Measurements from ENCODE around the gene RBFOX1.

RBFOX1 gene

DNA sequence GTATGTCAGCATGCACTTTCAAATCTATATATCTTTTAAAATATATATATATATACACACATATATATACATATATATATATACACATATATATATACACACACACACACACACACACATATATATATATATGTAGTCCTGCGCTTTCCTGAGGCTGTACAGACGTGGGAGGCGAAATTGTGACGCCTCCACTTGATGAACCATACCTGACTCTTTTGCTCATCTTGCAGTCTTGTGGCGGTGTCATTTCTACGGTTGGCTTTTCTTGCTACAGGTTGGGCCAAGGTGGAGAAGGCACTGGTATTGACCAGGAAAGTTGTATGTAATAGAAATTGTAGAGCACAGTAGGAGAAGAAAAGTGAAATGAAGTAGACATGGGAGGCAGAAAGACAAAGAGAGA is 88.2 kb downstream of the RBFOX1 start:
- DNase-seq (ENCODE audit: low spot score): no peak

DNA sequence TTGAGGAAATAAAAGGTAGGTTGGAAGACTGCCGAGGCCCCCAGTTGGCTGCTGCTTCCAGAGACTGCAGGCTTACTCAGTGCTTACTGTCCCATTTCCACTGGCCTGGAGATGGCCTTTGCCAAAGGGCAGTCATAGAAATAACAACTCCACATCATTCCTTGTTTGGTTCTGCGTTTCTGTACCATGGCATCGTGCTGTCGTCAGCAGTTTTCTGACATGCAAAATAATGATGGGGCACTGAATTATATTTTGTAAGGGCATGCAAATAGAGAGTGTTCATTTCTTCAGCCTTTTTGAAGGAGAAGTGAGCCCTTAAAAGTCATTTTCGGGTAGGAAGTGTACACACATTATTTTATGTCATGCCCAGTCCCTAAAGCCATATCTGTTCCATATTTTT is 88.9 kb downstream of the RBFOX1 start:
- DNase-seq (ENCODE audit: low spot score): no peak

DNA sequence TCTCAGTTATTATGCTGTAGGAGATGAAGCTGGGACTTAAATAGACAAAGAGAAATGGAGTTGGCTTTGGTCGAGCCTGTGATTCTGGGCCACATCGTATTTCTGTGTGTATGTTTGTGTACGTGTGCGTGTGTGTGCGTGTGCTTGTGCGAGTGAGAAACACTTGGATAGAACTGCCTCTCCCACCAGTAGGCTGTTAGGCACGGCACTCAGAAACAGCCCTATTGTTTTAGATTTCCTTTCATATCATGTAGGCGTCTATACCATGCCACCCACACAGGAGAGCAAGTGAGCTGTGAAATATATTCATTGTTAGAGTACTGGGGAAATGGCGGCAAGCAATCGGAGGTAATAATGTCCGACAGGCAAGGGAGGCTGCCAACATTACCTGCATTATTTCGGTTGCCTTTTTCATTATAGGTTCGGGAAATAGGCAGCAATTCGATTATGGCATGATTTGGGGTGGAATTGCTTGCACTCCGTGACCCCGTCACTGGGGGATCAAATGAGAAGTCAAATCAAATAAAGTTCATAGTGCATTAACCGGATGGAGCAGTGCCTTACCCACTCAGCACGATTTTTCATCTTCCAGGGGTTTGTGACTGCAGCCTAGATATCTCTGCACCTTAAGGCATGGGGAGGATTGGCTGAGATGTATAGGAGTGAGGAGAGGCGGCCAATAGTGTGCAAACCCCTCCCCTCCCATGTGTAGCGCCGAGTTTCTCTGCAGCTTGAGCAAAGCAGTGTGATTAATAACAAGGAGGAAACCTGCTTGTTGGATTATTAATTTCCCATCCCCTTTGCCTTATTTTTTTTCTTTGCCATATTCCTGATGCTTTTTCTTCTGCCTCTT is 89.6 kb downstream of the RBFOX1 start:
- DNase-seq (ENCODE audit: low spot score): no peak

DNA sequence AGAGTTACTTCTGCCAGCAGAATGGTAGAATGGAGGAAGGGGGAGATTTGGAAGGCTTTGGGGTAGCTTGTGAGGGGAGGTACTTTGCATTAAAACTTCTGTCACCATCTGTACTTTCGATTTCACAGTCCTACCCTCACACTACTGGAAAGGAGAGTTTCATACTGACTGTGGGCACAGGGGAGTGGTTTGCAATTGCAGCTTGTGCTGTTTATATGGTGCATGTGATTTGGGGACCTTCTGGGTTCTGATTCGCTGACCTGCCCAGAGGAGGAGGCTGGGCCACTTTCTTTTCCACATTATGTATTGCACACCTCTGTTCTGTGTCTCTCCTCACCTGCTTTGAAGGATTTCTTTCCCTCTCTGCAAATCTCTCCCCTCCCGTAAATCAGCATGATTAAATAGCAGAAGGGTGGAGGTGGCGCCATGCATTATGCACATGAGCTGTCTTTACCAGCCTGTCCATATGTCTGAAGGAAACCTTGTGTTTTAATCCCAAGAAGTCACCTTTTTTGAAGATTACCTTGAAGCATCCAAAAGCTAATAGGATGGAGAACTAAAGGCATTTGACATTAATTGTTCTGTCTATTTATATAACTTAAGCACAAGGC is 90.9 kb downstream of the RBFOX1 start:
- no peak for DNase-seq (ENCODE audit: low spot score)

DNA sequence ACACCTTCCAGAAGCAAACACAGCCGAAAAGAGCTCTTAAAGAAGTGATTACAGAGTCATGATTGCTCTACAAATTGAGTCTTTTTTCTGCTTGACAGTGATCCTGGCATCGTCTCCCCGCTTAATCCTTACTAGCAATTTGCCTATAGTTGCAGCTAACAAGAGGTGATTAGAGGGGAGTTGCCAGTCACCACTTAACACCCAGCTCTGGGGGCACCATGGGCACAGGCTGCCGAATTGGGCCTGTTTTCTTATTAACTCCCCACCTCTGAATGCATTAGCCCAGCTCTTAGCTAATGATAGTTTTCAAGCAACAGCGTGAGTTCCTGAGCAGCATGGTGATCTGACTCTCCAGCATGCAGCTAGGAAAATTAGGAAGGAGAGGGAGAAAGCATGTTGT is 93.5 kb downstream of the RBFOX1 start:
- DNase-seq (ENCODE audit: low spot score): no peak

DNA sequence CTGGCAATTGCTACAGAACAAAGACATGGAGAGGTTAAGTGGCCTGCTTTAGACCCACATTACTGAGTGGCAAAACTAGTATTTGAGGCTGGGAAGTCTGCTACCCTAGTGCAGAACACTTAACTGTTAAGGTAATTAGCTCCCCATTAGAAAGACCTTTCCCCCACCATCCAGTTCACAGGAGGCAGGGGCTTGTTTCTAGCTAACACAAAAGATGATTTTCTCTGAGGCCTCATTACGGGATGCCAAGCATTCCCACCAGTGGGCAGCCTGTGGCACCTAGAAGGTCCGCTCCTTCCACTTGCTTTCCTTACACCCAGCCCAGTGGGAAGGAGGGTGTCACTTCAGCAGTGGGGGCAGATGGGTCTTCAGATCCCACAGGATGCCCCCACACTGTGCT is 99.1 kb downstream of the RBFOX1 start:
- DNase-seq (ENCODE audit: low spot score): no peak

DNA sequence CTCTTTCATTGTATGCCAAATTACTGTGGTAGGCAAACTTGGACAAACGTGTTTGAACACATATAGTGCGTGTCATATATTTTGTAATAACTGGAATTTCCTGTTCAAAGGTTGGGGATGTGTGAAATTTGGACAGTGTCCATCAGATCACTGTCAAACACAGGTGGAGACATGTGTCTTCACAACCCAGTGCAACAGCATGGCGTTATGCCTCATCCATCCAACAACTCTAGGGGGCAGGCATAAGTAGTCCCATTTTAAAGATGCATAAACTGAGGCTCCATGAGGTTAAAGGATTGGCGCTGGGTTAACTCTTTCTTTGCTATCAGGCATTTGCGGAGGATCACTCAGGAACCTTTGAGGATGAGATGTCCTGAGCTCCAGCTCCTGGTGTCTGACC is 103.7 kb downstream of the RBFOX1 start:
- DNase-seq (ENCODE audit: low spot score): no peak

DNA sequence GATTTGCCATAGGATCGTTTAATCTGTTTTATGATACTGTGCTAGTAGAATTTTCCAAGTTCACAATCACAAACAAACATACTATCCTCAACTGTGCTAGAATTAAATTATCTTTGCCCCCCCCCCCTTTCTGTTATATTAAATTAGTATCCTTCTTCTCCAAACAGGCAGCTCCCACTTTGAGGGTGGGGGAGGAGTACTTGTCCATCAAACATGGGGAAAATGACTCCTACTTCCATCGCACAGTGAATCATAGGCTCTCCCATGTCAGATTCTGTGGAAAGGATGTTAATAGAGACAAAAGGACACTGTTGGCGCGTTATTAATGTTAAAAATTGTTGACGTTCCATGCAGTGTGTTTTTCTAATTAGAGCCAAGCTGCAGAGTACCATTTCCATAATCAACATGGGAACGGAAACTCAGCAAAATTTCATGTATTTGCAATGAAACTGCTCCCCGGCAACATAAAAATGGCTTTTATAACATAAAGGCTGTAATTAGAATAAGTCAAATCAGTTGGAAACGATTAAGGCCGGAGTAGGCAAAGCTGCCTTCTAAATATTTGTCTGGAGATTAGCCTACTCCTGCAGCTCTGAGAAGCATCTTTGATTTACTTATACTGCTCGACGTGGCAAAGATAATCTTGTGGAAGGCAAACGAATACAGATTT is 104.6 kb downstream of the RBFOX1 start:
- no peak for DNase-seq (ENCODE audit: low spot score)

DNA sequence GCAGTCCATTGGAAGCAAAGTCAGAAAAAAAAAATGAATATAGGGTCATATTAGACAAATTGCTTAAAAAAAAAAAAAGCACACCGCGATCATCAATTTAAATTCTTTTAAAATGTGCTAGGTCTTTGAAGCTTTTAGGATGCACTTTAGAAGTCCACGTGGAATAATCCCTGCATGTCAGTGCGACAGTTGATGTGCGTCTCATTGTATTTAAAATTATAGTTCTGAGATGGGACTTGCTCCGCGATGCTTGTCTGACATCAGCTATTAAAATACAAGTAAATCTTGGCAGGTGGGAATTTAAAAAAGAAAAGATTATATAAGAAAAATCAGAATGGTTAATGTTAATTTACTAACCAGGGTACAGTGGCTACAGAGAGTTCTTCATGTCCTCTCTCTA is 105.2 kb downstream of the RBFOX1 start:
- no peak for DNase-seq (ENCODE audit: low spot score)

DNA sequence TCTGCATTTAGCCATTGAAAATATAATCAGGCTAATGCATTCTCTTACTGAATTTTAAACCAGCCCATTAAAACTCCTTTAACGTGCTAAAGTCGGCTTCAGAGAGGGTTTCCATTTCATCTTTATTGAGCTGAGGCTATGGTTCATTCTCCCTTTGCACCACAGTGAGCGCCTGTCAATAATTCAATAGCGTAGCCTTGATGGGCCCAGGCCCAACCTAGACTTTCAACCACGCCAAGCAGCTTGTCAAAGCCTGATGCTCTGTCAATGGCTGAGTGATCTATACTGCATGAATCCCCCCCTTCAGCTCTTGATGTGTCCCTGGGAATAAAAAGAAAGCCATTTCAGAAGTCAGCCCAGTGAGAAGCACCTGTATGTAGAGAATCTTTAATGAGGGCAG is 106.0 kb downstream of the RBFOX1 start:
- no peak for DNase-seq (ENCODE audit: low spot score)

DNA sequence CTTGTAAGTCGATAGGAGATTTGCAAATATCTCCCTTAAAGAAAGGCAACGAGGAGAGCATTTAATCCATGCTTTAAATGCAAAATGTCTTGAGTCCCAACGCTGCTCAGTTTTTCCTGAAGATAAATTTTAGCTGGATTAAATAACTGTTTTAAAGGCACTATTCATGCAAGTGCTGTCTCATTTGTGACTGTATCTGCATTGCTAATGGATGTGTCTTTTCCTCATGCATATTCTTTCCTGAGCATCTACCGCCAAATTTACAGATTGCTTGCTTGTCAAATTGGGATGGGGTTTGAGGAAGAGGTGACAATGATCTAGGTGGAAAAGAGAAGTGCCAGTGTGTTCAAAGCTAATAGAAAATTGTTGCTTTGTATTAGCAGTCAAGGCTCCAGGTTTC is 106.9 kb downstream of the RBFOX1 start:
- DNase-seq (ENCODE audit: low spot score): no peak

DNA sequence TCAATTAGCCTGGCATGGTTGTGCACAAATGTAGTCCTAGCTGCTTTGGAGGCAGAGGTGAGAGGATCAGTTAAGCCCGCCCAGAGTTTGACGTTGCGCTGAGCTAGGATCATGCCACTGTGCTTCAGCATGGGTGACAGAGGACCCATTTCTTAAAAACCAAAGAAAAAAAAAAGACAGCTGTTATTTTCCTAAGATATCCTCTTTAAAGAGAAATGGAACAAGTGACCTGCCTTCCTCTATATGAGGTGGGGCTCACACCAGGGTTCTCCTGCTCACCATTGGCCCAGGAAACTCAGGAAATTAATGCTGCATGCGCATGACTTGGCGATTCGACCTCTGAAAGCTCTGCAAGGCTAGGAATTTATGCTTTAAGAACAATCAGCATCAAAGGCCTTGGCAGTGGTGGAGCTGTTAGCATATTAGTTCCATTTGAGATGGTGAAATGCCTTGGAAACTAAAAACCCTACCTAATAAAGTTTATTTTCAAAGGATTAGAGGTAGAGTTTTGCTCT is 108.3 kb downstream of the RBFOX1 start:
- no peak for DNase-seq (ENCODE audit: low spot score)

DNA sequence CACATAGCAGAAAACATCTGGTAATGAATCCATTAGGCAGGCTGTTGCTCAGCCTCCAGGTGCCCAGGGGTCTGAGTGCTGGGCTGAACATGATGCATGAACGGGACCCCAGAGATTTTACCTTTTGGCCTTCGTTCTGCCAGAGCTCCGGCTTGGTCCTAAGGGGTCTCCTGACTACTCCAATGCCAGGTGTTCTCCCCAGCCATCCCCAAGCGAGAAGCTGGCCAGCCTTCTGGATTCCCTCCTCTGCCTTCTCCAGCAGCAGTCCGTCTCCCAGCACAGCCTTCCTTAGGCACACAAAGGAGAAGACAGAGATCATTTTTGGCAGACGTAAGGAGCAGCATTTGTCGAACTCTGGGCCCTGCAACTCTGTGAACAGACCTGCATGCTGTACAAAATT is 109.4 kb downstream of the RBFOX1 start:
- DNase-seq (ENCODE audit: low spot score): no peak

DNA sequence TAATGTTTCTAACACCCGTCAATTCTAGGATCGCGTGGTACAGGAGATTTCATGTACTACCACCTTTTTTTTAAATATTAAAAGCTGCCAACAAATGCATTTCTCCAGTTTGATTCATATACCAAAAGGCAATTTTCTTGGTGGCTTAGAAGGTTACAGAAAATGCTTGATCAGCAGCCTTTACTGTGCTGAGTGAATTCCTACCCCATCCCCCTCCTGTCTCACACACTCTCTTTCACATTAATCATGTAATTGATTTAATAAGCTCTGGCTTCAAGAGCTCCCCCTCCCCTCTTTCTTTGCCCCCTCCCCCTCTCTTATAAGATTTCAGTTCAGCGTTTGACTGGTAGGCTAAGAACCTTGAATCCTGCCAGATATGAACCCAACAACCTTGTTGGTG is 110.5 kb downstream of the RBFOX1 start:
- DNase-seq (ENCODE audit: low spot score): no peak

DNA sequence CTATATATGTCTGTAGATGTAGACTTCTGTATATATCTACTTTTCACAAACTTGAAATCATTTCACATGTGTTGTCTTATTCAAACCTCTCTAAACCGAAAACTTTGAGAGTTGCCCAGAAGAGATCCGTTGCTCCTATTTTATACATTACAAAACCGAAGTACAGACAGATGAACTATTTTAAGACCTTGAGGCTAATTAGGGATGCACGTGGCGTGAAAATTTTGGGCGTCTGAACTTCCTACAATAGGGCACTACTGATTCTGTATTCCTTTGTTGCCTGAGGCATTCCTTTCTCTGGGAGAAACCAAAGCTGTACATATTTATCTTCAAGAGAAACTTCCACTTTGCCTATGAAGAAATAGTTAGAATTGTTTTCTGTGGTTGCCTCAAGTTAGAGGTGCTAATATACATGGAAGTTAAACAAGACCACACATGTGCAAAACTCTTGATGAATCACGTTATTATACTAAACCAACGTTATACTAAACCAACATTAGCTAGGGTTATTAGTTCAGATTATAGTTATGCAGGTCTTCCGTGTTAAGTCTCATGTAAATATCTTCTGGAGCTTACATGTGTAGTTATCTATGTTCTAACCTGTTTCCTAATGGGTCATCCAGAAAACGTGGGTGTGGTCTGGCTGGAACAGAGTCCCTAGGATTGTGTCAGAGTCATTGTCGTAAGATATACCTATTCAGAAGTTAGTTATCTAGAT is 111.2 kb downstream of the RBFOX1 start:
- no peak for DNase-seq (ENCODE audit: low spot score)

DNA sequence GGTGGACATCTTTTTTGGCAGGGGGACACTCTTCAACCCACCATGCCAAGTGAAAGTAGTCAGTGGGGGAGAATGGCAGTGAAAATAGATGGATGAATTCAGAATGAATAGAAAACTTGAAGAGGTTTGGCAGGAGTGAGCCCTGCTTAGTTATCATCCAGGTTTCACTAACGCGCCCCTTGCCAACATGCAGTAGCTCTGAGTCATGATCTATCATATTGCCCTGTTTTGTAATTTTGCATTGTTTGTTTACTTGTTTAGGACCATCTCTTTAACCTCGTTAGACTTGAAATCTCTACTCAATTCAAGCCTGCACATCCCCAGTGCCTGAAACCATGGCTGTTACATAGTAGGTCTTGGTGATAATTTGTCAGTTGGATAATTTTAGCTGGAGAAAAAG is 116.7 kb downstream of the RBFOX1 start:
- no peak for DNase-seq (ENCODE audit: low spot score)

DNA sequence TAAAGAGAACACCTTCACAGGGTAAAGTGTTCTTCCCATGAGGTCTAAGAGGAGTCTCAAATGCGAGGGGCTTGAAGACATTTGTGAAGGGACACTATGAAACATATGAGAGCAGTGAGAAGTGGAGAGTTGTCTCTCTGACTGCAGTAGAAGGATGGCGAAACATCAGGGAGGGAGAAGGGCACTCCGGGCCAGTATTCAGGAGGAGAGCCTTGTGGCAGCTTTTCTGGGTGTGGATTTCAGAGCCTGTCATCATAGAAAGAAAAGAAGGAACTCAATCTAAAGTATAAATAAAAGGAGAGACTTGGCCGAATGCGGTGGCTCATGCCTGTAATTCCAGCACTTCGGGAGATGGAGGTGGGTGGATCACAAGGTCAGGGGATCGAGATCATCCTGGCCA is 117.2 kb downstream of the RBFOX1 start:
- DNase-seq (ENCODE audit: low spot score): no peak

DNA sequence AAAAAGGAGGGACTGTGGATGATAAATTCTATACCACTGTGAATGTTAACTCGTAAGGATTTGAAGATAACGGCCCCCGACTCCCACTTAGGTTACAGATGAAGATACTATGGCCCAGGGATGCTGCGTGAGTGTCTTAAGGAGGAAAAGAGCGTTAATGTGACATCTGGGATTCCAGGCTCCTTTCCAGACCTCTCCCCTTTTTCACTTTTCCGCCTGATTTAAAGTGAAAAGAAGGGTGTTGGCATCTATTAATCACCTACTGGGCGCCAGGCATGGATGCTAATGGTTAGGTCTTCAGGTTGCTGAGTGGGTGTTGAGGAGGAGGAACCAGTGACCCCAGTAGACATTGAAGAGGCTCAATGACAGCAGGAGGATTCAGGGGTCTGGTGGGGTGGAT is 117.8 kb downstream of the RBFOX1 start:
- DNase-seq (ENCODE audit: low spot score): no peak

DNA sequence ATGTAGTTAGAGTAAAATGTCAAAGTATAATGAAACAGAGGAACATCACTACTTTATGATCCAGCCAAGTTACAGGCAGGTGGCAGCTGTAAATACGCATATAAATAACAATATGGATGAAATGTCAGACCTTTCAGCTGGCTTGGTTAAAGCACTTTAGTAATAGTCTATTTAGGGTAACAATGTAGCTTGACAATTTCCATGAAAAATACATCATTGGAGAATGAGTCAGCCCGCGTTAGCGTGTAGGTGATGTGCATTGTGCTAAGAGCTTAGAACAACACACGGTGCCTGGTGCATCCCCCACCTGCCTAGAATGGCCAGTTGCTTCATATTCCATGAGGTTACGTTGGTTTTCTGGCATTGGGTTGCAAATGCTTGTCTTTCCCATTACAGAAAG is 119.4 kb downstream of the RBFOX1 start:
- no peak for DNase-seq (ENCODE audit: low spot score)

DNA sequence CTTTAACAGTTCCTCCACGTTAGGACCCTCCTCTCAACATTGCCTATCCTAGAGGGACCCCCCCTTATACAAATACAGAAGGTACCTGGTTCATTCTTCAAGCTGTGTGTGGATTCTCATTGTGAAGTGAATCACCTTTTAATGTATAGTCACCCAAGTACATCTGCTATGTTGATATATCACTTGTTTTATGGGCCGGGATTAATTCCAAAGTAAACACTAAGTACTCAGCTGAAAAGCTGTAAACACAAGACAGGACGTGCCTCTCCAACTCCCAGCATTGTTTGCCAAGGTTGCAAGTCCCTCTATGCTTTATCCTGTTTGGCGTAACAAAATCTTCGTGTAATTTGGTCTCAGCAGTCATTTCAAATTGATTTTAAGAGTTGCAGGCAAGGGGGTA is 123.6 kb downstream of the RBFOX1 start:
- no peak for DNase-seq (ENCODE audit: low spot score)

DNA sequence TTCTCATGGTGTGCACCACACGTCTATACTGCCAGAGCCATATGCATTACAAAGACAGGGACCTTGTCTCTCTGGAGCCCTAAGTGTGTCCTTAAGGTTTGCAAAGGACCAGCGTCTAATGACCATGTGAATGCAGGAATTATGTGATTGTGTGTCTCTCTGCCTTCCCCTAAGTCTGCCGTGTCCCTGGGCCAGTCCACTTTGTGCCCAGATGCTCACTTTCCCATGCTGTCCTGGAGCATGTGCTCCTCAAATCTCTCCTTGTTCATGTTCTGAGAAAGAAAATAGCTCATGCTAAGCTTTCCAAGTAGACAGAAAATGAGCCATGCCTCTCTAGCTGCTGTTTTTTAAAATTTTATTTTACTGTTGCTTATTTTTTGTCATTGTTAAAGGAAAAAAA is 125.5 kb downstream of the RBFOX1 start:
- DNase-seq (ENCODE audit: low spot score): no peak

DNA sequence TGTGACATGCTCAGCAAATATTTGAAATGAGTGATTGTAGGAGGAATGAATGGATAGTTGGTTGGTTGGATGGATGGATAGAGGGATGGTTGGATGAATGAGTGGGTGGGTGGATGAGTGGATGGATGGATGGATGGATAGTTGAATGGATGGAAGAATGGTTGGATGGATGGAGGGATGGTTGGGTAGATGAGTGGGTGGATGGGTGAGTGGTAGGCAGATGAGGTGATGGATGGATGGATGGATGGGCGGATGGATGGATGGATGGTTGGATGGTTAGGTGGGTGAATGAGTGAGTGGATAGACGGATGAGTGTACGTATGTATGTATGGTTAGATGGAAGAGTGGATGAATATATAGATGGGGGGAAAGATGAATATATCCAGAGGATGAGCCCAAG is 137.7 kb downstream of the RBFOX1 start:
- no peak for DNase-seq (ENCODE audit: low spot score)

DNA sequence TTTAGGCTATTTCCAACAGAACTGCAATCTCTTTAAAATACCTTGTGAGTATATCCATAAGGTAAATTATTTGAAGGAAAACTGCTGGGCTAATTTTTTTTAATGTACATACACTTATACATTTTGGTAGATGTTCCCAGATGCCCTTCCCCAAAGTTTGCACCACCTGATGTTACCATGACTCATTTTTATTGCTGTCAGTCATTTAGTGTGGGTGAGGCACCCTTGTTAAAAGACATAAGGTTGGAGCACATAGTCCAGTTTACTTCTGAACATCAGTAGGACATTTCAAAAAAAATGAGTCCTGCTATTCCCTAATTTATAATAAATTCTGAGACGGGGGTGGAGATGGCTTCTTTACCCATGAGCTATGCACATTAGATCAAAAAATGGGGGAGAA is 138.6 kb downstream of the RBFOX1 start:
- DNase-seq (ENCODE audit: low spot score): no peak

Data from GM03348 (cell line).